Activated gamma-delta T cell (primary cell): ENCODE results near the gene PFKP.

Source experiments
- DNase-seq: peaks from one replicate; lab custom pipeline; 2025; lab: John Stamatoyannopoulos, UW

The PFKP gene

GRCh38 chr10:3136336-3136735, 69.0 kb downstream of the PFKP start:
- DNase-seq: no peak

DNA sequence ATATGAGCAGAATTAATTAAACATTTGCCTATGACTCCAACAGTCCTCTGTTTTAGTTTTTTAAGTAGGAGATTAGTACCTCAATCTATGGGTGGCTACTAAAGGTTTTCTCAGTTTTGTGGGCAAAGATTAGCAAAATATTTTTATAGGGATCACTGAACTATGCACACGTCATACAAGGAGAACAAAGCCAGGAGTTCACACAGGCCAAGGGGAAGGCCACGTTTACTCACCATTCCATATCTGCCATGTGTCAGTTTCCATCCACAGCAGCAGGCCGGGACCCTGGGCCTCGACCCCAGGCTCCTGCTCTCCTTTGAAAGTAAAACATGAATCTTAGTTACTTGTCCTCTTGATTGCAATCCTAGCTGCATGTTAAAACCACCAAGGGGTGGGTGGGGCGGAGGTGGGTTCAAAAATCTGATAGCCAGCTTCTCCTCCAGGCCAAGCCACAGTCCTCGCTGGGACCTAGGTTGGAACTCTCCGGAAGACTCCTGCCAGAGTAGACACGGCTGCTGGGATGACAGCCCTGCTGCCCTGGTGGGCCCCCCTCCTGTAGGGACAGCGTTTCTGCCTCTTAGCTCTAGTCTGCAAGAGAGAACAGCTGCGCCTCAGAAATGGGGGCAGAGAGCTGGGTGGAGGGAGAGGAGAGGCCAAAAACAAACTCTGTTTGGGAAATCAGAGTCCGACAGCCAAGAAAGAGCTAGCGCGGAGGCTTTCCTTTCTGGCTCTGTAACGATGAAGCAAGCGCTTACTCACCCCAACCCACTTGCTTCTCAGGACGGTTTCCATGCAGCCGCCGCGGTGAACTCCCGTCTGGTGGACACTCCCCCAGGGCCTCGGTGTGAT, 69.6 kb downstream of the PFKP start:
- DNase-seq: no peak

DNA sequence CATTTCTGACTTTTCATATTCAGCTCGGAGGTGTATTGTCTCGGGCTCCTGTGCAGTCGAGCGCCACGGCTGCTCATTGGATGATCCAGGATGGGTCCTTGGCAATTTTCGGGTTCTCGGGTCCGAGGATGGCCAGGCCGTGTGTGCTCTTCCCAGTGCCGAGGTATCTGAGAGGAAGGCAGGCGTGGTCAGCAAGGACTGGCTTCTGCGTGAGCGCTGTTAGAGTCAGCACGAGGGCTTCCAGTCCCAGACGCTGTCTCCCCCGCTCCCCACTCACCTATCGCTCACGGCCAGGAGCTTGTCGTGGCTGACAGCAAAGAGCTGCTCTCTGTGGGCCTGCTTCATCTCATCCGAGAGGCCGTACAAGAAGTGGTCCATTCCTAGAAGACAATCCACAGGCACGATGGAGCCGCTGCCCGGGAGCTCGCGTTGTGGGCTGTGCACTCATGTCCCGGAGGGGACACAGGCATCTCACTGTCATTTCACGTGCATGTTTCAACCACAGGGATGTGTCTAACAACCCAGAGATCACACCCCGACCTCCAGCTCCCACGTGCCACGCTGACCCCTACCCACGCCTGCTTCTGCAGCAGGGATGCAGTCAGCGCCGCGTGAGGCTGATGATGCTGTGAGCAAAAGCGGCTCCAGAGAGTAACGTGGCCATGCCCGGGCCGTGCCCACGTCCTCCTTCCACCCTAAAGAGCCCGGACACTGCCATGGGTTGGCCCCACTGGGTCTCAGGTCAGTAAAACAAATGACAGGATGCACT, 70.8 kb downstream of the PFKP start:
- no peak for DNase-seq

GRCh38 chr10:3139216-3139910, 72.0 kb downstream of the PFKP start:
- DNase-seq: no peak

- no peak for DNase-seq
These were observed 72.9 kb downstream of the PFKP start for GRCh38 chr10:3140280-3140679.

GRCh38 chr10:3141351-3142005, 74.1 kb downstream of the PFKP start:
- DNase-seq: no peak

GRCh38 chr10:3142146-3142875, 75.0 kb downstream of the PFKP start:
- no peak for DNase-seq

DNA sequence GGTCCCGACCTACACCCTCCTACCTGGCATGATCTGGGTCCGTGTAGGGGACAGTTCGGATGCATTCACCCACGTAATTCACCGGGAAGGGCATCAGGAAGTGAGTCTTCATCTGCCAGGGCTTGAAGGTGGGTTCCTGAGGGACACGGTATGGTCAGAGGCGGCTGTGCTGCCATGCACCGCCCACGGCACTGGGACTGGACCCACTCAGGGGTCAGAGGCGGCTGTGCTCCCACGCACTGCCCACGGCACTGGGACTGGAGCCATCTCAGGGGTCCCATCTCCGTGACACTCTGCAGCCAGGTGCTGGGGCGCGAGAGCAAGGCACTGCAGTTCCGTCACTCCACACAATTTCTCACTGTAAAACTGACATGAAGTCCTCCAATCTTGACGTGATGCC, 76.0 kb downstream of the PFKP start:
- DNase-seq: no peak

DNA sequence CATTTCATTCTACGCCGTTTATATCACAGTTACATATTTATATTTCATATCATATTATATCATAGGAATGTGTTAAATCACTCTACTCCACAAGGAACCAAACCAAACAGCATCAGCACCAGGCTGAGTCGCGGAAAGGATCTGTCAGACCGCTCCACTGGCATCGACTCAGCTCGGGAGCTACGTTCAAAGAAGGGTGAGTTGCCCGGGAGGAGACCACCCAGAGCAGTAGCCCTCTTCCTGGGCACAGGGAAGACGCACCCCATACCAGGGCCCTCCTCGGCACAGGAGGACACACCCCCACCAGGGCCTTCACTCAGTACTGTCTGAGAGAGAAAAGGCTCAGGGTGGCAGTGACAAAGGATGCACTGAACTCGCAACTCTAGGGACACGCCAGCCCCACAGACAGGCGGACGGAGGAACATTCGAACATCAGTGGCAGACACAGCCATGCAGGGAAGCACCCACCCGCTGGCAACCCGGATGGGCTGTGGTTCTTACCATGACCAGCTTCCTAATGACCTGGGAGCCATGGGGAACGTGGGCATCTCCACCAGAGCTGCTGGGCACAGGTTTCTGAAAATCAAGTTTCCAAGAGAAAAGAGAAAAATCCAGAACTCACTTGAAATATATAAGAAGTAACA, 76.6 kb downstream of the PFKP start:
- no peak for DNase-seq

GRCh38 chr10:3145366-3145765, 78.0 kb downstream of the PFKP start:
- no peak for DNase-seq

DNA sequence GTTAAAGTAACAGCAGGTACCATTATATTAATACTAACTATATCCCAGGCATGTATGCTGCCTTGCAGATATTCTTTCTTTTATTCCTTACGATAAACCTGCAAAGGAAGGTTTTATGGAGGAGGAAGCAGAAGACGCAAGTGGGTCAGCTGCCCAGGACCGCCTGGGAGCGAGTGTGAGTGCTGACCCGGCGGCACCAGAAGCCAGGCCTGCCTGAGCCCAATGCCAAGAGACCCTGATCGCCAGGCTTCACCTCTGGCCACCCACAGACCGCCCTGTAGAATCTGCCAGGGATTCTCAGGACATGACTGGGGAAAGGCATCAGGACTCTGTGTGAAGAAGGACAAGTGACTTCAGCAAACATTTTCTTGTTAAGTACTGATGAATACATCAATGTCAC, 78.9 kb downstream of the PFKP start:
- DNase-seq: no peak

GRCh38 chr10:3147117-3147820, 79.9 kb downstream of the PFKP start:
- no peak for DNase-seq

DNA sequence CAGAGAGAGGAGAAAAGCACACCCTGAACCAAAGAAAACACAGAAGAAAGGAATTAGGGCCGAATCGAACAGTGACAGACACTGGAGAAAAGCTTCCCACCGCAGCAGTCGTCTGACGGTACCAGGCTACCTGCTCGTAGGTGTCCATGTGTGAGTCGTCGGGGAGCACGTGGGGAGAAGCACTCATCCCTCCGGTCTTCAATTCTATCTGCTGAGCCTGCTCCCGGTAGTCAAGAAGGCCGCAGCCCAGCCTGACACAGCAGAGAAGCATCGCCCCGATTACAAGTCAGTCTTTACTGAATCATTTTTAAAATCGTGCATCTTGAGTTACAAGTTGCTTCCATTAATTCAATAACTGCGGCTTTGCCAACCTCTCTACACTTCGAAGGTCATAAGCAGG, 80.7 kb downstream of the PFKP start:
- no peak for DNase-seq

DNA sequence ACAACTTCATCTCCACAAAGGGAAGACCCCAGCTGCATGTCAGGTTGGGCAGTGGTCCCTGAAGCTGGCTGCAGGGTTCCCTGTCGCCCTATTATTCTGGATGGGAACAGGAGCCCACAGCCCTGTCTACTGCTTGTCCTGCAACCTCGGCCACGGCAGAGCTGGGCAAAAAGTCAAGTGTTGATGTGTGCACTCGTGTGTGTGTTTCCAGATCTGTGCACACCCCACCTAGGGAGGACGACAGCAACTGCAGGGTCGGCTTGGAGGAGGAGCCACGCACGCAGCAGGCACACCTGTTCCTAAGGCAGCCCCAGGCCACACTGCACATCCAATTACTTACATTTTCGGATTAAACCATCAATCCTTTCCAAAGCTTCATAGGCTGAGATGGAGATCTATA, 81.6 kb downstream of the PFKP start:
- DNase-seq: no peak

- DNase-seq: no peak
These were observed 82.6 kb downstream of the PFKP start for GRCh38 chr10:3149918-3150317.

- DNase-seq: no peak
These were observed 83.0 kb downstream of the PFKP start for GRCh38 chr10:3150366-3150765.

GRCh38 chr10:3150961-3151360, 83.6 kb downstream of the PFKP start:
- DNase-seq: no peak

GRCh38 chr10:3151889-3152565, 84.7 kb downstream of the PFKP start:
- no peak for DNase-seq

DNA sequence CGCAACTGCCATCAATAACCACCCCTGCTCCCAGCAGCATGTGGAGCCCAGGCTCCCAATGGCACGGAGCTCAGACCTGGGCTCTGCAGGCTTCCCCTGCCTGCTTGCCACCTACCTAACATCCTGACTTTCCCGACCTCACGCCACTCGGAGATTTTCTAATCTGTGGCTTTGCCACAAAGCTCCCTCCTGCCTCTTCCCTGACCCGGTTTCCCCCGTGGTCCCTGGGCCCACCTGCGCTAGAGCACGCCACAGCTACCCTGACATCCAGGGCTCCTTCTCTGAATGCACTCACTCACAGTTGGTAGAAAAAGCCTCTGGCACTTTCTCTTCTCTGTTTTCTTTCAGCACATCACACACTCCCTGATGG, 85.2 kb downstream of the PFKP start:
- no peak for DNase-seq

GRCh38 chr10:3154666-3155065, 87.3 kb downstream of the PFKP start:
- DNase-seq: no peak
